ENCODE measurements around the gene PLAA. TPM values are rescaled to one million over a fixed set of nuclear protein-coding genes. Genes with fewer than 3 reads are reported as not detected.
A peak's percentile ranks its signal among the peaks of the same experiment; 100 is the strongest.
"Not testable (repeated sequence)": the region's sequence is repeated elsewhere in the genome, so short reads cannot be mapped to it uniquely, and the experiment has no call there.

Gene PLAA
- polyA plus RNA-seq, 1 donor = 30.9 TPM

- no peak for DNase-seq (ENCODE audit: low read depth)
These were observed 11.2 kb downstream of the PLAA start for GRCh38 chr9:26935847-26936246.

GRCh38 chr9:26928902-26929495 lies 18.0 kb downstream of the PLAA start:
- DNase-seq (ENCODE audit: low read depth) = no peak

DNA sequence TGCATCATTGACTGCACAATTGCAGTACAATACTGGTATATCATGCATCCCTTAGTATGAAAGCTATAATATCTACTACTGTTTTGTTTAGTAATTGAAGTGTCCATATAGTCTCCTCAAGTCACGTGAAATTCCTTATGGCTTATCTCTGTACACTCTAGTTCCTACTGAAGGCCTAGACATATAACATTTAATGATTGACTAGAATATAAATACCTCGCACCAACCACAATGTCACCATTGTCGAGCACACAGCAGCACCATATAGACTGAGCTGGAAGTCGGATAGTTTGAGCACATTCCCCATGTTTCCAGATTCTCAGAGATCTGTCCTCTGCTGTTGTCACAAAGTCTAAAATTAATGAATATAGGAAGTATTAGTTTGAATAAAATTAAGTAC lies 21.4 kb downstream of the PLAA start:
- no peak for DNase-seq (ENCODE audit: low read depth)

DNA sequence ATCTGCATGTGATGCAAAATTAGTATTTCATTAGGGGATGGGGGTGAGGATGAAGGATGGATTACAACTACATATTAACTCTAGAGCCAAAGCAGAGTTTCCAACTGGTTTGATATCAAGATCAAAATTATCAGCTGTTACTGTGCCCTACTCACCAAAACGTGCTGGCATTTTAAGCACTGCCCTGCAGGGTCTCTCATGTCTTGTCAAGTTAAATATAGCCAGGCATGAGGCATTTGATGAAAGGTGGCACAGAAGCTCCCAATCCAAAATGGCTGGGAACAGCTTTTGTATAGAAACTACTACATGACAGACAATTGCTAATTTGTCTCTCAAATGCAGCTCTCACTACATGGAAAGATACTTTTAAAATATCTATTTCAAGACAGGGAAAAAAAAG lies 27.3 kb downstream of the PLAA start:
- DNase-seq (ENCODE audit: low read depth) = no peak

GRCh38 chr9:26913138-26913668 lies 33.8 kb downstream of the PLAA start:
- no peak for DNase-seq (ENCODE audit: low read depth)

GRCh38 chr9:26904671-26905070 lies 42.4 kb downstream of the PLAA start:
- DNase-seq (ENCODE audit: low read depth) = no peak

DNA sequence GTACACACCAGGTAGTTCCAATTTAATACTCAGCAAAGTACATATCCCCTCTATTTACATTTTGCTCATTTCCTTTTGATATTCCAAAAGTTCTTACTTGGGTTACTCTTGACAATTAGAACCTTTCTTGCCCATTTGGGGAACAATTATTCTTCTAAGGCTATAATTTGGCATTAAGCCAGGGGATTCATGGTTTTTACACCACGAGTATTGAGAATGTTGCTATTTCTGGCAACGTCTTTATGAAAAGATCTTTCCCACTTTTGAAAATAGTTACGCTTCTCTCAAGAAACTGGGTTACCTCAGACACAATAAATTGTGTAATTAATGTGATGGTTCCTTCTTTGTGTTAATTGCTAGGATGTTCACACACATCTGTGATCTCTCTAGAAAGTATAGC lies 43.0 kb downstream of the PLAA start:
- DNase-seq (ENCODE audit: low read depth) = no peak

- no peak for DNase-seq (ENCODE audit: low read depth)
These were observed 53.9 kb downstream of the PLAA start for GRCh38 chr9:26893030-26893676.

DNA sequence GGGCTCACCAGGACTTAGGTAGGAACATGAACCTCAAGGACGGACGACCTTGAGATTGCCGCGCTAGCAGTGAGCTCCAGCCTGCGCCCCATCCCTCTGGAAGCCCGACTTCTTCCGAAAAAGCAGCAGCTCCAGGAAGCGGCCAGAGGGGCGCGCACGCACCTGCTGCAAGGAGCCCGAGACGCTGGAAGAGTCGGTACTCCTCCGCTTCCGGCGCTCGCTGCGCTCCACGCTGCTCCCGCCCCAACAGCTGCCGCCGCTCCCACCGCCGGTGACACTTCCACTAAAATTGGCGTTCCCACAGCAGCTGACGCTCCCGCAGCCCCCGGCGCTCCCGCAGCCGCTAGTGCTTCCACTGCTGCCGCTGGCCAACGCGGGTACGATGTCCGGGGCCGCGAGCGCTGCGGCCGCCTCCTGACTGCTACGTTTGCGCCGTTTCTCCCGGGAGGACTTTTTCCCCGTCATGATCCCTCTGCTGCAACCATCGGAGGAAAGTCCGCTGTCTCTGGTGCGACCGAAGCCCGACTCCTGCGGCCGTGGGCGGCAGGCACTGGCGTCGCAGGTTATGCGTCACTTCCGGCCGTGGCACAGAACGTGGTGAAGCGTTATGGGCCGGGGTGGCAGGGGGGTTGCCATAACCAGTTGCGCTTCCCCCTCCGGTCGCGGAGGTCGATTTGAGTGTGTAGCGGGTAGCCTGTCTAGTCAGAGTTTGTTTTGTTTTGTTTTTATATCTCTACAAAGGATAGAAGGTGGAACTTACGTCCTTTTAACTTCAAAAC lies 54.6 kb downstream of the PLAA start, which contains the start of gene CAAP1:
CAAP1 (minus strand) TSS at position 552 of the 779 bp plus-strand sequence; CDS start at position 465, 87 bp downstream.
- peak; percentile 79 for DNase-seq (ENCODE audit: low read depth)

DNA sequence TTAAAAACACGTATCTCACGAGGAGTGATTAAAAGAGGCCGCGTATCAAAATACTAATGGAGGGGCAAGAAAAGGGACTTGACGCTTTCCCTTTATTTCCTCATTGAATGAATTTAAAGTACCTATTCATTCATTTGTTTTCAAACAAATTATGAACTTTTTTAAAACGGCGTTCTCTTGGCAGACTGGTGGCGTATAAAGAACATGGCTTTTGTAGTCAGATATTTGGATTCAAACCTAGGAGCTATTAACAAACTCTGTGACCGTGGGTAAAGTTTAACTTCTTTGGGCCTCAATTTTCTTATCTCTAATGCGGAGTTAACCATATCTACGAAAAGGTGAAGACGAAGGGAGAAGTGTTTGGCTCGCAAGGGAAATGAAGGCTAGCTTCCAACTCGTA lies 55.3 kb downstream of the PLAA start:
- DNase-seq (ENCODE audit: low read depth) = no peak

- no peak for DNase-seq (ENCODE audit: low read depth)
These were observed 58.8 kb downstream of the PLAA start for GRCh38 chr9:26888271-26888670.

GRCh38 chr9:26882154-26882553 lies 64.9 kb downstream of the PLAA start:
- DNase-seq (ENCODE audit: low read depth) = no peak

- no peak for DNase-seq (ENCODE audit: low read depth)
These were observed 66.8 kb downstream of the PLAA start for GRCh38 chr9:26880262-26880661.

DNA sequence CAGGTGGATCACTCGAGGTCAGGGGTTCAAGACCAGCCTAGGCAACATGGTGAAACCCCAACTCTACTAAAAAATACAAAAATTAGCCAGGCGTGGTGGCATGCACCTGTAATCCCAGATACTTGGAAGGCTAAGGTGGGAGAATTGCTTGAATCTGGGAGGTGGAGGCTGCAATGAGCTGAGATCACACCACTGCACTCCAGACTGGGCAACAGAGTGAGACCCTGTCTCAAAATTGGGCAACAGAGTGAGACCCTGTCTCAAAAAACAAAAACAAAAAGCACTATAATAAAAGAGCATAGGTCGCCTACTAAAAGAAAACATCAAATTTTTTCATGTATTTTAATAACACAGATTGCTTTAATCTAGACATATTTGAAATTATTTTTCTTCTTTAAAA lies 71.9 kb downstream of the PLAA start:
- DNase-seq (ENCODE audit: low read depth) = not testable (repeated sequence)

DNA sequence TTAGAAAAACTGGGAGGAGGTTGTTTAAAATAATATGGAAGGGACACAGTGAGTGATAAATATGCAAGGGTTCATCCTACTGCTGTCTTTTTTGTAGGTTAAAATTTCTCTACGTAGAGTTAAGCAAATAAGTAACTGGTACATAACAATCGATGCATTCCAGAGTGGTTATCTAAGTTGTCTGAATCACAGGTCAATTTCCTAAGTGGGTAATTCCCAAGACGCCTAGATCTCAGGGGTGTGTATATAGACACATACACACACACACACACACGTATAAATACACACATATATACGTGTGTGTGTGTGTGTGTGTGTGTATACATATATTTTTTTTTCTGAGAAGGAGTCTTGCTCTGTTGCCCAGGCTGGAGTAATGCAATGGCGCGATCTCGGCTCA lies 76.8 kb downstream of the PLAA start:
- DNase-seq (ENCODE audit: low read depth) = no peak

- no peak for DNase-seq (ENCODE audit: low read depth)
These were observed 84.0 kb downstream of the PLAA start for GRCh38 chr9:26863074-26863473.

DNA sequence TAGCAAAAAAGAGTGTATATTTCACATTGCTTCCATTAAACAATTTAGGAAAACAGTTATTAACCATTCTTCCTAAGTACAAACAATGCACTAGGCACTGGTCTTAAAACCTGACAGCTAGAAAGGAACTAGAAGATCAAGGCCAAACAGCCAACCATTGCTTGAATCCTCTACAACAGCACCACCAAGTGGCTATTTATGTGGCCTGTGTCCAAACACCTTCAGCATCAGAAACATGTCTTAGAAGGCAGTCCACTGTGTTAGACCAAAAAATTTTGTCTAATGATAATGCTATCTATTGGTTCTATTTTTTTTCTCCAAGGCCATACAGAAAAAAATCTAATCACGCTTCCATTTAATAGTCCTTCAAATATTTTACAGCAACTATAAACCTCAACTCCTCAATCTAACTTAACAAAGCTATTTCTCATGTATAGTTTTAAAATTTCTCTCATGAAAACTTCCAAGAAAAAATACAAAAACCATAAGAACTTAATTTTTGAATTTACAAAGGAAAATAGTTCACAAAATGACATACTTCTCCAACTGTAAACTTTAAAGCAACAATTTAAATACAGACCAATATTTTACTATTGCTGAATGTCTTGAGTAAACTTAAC lies 90.5 kb downstream of the PLAA start:
- DNase-seq (ENCODE audit: low read depth) = no peak

Other genes with a start within 250 kb of the PLAA start
- gene CAAP1, start 54.4 kb downstream of the PLAA start, polyA plus RNA-seq (ENCODE audit: insufficient read length) = 16.6 TPM
- 12.2 TPM for gene IFT74, start 9.2 kb upstream of the PLAA start, polyA plus RNA-seq (ENCODE audit: insufficient read length)
- 0.11 TPM for gene LRRC19, start 58.4 kb upstream of the PLAA start, polyA plus RNA-seq (ENCODE audit: insufficient read length)
- gene TEK, start 162.0 kb upstream of the PLAA start, polyA plus RNA-seq (ENCODE audit: insufficient read length) = 14.0 TPM

Measured in forelimb muscle (tissue), 1 donor.